HG02885 (cell line): ENCODE results near the gene SIAH3.
"Not testable (repeated sequence)": the region's sequence is repeated elsewhere in the genome, so short reads cannot be mapped to it uniquely, and the experiment has no call there.

Experiments
- ATAC-seq: cut with Tn5 transposase; IDR thresholded peaks from one replicate; pipeline ENCODE4 v1.9.1; 2021; ENCODE audit warnings: mild to moderate bottlenecking; ENCODE audit not compliant: unreplicated experiment, poor library complexity

The SIAH3 gene

GRCh38 chr13:45784755-45785675 is 66.5 kb downstream of the SIAH3 start:
- no peak for ATAC-seq

- no peak for ATAC-seq
These were observed 68.1 kb downstream of the SIAH3 start for GRCh38 chr13:45783346-45784043.

- ATAC-seq: no peak
These were observed 69.1 kb downstream of the SIAH3 start for GRCh38 chr13:45782327-45783045.

GRCh38 chr13:45781553-45782326 is 69.8 kb downstream of the SIAH3 start:
- no peak for ATAC-seq

- ATAC-seq: no peak
These were observed 71.7 kb downstream of the SIAH3 start for GRCh38 chr13:45779901-45780300.

GRCh38 chr13:45778882-45779281 is 72.7 kb downstream of the SIAH3 start:
- ATAC-seq: no peak

- ATAC-seq: no peak
These were observed 74.8 kb downstream of the SIAH3 start for GRCh38 chr13:45776748-45777147.

GRCh38 chr13:45775401-45775963 is 76.1 kb downstream of the SIAH3 start:
- ATAC-seq: no peak

- no peak for ATAC-seq
These were observed 77.6 kb downstream of the SIAH3 start for GRCh38 chr13:45773944-45774343.

- ATAC-seq: no peak
These were observed 78.3 kb downstream of the SIAH3 start for GRCh38 chr13:45773236-45773635.

- no peak for ATAC-seq
These were observed 80.7 kb downstream of the SIAH3 start for GRCh38 chr13:45770886-45771285.

GRCh38 chr13:45768656-45769479 is 82.7 kb downstream of the SIAH3 start:
- no peak for ATAC-seq

GRCh38 chr13:45765464-45765863 is 86.1 kb downstream of the SIAH3 start:
- no peak for ATAC-seq

- ATAC-seq: no peak
These were observed 88.1 kb downstream of the SIAH3 start for GRCh38 chr13:45763419-45763818.

GRCh38 chr13:45757589-45757988 is 94.0 kb downstream of the SIAH3 start:
- ATAC-seq: not testable (repeated sequence)

GRCh38 chr13:45756498-45756897 is 95.1 kb downstream of the SIAH3 start:
- not testable (repeated sequence) for ATAC-seq

- ATAC-seq: no peak
These were observed 99.0 kb downstream of the SIAH3 start for GRCh38 chr13:45752510-45752909.

GRCh38 chr13:45751885-45752284 is 99.7 kb downstream of the SIAH3 start:
- no peak for ATAC-seq

GRCh38 chr13:45750566-45750965 is 101.0 kb downstream of the SIAH3 start:
- ATAC-seq: no peak
